Stimulated activated CD4-positive, alpha-beta T cell treated with anti-CD3 and anti-CD28 coated beads, Interleukin-12 subunit alpha, Interleukin-12 subunit beta, amount 100 ng/mL, for 24 hours (primary cell): ENCODE measurements around the gene CREG2.
"Not testable (repeated sequence)": the region's sequence is repeated elsewhere in the genome, so short reads cannot be mapped to it uniquely, and the experiment has no call there.

Source experiments
- DNase-seq, 2 experiments: peaks; one replicate each; pipeline ENCODE4 v3.0.0-alpha.2; 2020; ENCODE audit warnings: low read depth in 2 of 2

Gene CREG2

GRCh38 chr2:101372792-101373191, 14.5 kb downstream of the CREG2 start:
- no peak for DNase-seq

DNA sequence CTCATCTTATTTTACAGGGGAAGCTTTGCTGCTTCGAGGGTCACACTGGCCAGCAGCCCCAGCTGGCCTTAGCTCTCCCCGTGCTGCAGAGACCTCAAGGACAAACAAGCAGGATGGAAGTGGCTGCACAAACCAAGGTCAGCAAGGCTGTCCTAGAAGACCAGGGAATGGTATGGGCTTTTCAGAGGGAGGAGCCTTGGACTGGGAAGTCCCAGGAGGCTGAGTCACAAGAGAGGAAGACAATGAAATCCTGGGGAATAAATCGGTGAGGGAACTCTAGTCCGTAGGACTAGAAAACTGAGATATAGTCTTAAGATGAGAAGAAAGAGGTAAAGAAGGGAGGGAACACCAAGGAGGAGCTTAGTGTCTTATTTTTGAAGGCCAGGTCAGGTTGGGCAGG, 15.7 kb downstream of the CREG2 start:
- DNase-seq = no peak

GRCh38 chr2:101369100-101369499, 18.2 kb downstream of the CREG2 start:
- no peak for DNase-seq

- no peak for DNase-seq
Measured at GRCh38 chr2:101368376-101368775, 18.9 kb downstream of the CREG2 start.

GRCh38 chr2:101367508-101367907, 19.8 kb downstream of the CREG2 start:
- DNase-seq = no peak

DNA sequence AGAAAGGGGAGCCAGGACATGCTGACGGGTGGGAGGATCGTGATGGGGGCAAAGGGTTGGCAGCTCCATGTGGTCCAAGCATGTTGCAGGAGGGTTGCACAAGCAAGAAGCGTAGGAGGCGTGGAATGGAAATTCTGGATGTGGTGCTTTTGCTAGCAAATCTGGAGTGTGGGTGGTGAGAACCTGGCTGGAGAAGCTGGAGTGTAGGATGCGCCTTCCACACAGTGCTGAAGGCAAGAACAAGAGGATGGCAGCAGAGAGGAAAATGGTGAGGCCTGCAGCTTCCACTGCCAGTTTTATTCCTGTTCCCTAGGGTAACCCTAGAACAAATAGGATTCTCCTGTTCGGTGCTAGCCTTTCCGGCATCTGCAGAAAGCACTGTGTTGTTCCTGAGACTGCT, 22.4 kb downstream of the CREG2 start:
- no peak for DNase-seq

GRCh38 chr2:101362777-101363176, 24.5 kb downstream of the CREG2 start:
- no peak for DNase-seq

DNA sequence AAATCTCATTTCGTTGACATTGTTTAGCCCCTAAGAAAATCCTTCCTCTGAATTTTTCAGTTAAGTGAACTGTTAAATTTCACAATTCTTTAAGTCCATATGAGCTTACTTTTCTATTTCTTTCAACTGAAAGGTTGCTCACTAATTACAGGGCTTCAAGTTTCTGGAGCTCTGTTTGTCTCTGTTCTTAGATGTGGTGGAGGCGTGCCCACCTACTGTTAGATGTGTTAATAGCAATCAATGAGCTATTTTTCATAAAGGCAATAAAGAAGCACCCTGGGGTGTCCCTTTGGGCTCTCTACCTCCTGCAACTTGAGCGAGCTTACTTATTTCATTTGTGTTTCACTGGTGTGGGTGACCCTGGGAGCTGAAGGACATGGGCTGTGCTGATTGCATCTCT, 25.0 kb downstream of the CREG2 start:
- no peak for DNase-seq

- DNase-seq = no peak
Measured at GRCh38 chr2:101361522-101361921, 25.8 kb downstream of the CREG2 start.

DNA sequence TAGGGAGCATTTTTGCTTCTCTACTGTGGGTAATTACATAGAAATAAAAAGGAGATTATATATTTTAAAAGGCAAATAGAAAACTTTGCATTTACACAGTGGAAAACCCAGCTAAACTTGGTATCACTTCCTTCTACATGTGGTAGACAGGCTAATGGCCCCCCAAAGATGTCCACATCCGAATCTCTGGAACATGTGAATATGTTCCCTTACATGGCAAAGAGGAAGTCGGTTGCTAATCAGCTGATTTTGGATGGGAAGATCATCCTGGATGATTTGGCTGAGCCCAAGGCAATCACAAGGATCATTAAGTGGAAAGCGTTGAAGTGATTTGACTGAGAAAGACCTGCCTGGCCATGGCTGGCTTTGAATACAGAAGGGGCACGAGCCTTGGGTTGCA, 26.2 kb downstream of the CREG2 start:
- no peak for DNase-seq

- no peak for DNase-seq
Measured at GRCh38 chr2:101360232-101360631, 27.1 kb downstream of the CREG2 start.

- DNase-seq = no peak
Measured at GRCh38 chr2:101359410-101359954, 27.8 kb downstream of the CREG2 start.

- DNase-seq = no peak
Measured at GRCh38 chr2:101357376-101357775, 29.9 kb downstream of the CREG2 start.

- DNase-seq = no peak
Measured at GRCh38 chr2:101356521-101356920, 30.8 kb downstream of the CREG2 start.

GRCh38 chr2:101356055-101356454, 31.2 kb downstream of the CREG2 start:
- no peak for DNase-seq

GRCh38 chr2:101355401-101356054, 31.8 kb downstream of the CREG2 start:
- DNase-seq = no peak

DNA sequence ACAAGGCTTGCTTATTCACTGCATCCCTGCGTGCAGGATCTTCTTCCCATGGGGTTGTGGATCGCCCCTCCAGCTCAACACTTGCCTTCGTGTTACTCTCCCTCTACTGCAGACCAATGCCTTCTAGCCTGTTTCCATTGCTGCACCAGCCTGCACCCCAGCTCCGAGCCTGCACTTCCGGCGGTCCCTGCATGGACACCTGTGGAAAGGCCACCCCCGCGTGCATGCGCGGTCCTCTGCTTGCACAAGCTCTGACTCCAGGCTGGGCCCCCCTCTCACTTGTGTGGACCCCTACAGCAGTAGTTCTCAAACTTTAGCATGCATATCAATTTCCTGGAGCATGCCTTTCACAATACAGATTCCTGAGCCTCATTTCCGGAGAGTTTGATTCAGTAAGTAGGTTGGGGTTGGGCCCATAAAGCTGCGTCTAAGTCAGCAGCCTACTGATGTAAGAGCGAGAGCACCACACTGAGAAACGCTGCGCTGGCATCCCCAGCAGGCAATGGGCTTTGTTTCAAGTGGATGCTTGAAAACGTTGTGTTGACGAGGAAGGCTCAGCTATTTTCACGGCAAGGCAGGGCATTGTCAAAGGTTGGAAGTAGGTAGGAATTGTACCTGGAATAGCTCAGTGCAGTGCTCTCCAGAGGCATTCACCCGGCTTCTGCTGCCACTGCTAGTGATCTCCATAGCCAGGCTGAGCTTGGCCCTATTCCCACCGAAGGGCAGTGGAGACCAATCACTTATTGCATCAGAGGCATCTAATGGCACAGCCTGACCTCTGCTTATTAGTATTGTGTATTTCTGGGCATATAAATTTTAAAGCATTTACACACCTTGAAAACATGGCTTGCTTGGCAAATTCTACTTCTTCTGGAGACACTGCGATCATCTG, 32.6 kb downstream of the CREG2 start:
- DNase-seq = no peak

- DNase-seq = not testable (repeated sequence)
Measured at GRCh38 chr2:101352631-101353030, 34.7 kb downstream of the CREG2 start.

- no peak for DNase-seq
Measured at GRCh38 chr2:101351207-101351606, 36.1 kb downstream of the CREG2 start.

GRCh38 chr2:101349893-101350662, 37.2 kb downstream of the CREG2 start:
- DNase-seq = no peak

GRCh38 chr2:101348883-101349282, 38.4 kb downstream of the CREG2 start:
- no peak for DNase-seq

DNA sequence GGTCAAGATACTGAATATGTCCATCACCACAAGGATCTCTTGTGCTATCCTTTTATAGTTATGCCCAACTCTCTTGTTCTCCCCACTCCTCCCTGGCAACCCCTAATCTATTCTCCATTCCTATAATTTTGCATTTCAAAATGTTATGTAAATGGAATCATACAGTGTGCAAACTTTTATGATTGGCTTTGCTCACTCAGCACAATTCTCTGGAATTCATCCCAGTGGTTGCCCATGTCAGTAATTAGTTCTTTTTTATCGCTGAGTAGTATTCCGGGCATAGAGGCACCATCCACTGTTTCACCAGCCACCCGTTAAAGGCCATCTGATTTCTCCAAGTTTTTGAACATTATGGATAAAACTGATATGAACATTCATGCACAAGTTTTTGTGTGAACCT, 40.4 kb downstream of the CREG2 start:
- no peak for DNase-seq
